ENCODE measurements around the gene TXNDC2. TPM values are rescaled to one million over a fixed set of nuclear protein-coding genes. Genes with fewer than 3 reads are reported as not detected.

Gene TXNDC2
- total and polyA plus RNA-seq, 2 of the 4 experiments (the other 2 are of a cell fraction), result 0.18 TPM; not detected in 1

- Histone ChIP-seq H3K14ac (replicated peaks; ENCODE audit: low read depth, low read length) (no peak overlapping the region), H2BK20ac (ENCODE audit: low read depth, low read length) (no peak overlapping the region), H4K91ac (ENCODE audit: insufficient read depth, low read depth, low read length) (no peak overlapping the region), H4K8ac (ENCODE audit: low read depth in 2 of 2, low read length in 2 of 2) (no peak overlapping the region), H2AK9ac (replicated peaks; ENCODE audit: low read depth, low read length, poor library complexity) (no peak overlapping the region), H3K4me2 (ENCODE audit: low read depth, low read length) (no peak overlapping the region), H3K9me3 (ENCODE audit: control insufficient read depth, insufficient read depth, low read length) (no peaks in the 10 kb centered on the region), H3K79me1 (ENCODE audit: low read depth in 1 of 2, low read length in 2 of 2) (no peaks in the 10 kb centered on the region), H3K56ac (ENCODE audit: extremely low read depth, insufficient read depth, low read length) (no peak overlapping the region), H2BK5ac (ENCODE audit: low read depth, low read length, poor library complexity, severe bottlenecking) (no peak overlapping the region), H3K9ac (ENCODE audit: low read depth, low read length) (no peak overlapping the region), H2BK15ac (ENCODE audit: low read depth, low read length) (no peak overlapping the region), H2BK120ac (ENCODE audit: low read depth, low read length) (no peak overlapping the region), H3K4me3 (ENCODE audit: insufficient read depth, low read depth, low read length) (no peak overlapping the region), H4K5ac (ENCODE audit: low read depth, low read length) (no peak overlapping the region), H3K27me3 (ENCODE audit: control insufficient read depth, insufficient read depth, low read length) (no peaks in the 10 kb centered on the region), H2AFZ (replicated peaks; ENCODE audit: low read length, poor library complexity) (no peak overlapping the region), H3K9me1 (ENCODE audit: insufficient read depth, low read length) (no peaks in the 10 kb centered on the region), H3K23ac (ENCODE audit: low read depth, low read length) (no peak overlapping the region), H3K4ac (ENCODE audit: low read depth, low read length) (no peak overlapping the region), H3K36me3 (ENCODE audit: control insufficient read depth, insufficient read depth, low read length) (no peaks in the 10 kb centered on the region), H4K20me1 (ENCODE audit: insufficient read depth, low read length) (no peaks in the 10 kb centered on the region), H2AK5ac (ENCODE audit: low read depth, low read length) (no peak overlapping the region), H3K4me1 (ENCODE audit: control insufficient read depth, insufficient read depth, low read length) (no peaks in the 10 kb centered on the region), H3K18ac (ENCODE audit: low read depth, low read length) (no peak overlapping the region), H3K27ac (ENCODE audit: insufficient read depth, low read length) (no peak overlapping the region)
- TF ChIP-seq RCOR1 (IDR thresholded peaks at IDR 0.05; ENCODE audit: insufficient replicate concordance, low read length) (no peak), ELK1 (IDR thresholded peaks at IDR 0.05; ENCODE audit: borderline replicate concordance, low read depth, low read length) (no peak), RFX5 (IDR thresholded peaks at IDR 0.05; ENCODE audit: low read depth, low read length) (no peak), CEBPB (IDR thresholded peaks at IDR 0.05; ENCODE audit: low read depth, low read length) (peak; percentile 37; the same call in 1 of the 2 replicates)
- no TSS peak for BruUV-seq (replicated peaks)
- ChIA-PET CTCF (no interaction called here), POLR2A (ENCODE audit: unreplicated experiment) (no interaction called here)
- dilution Hi-C loops (cut with HindIII; ENCODE audit: low sequenced_read_pairs, unreplicated experiment) (no loop called here), in situ Hi-C loops (cut with MboI; ENCODE audit: low sequenced_read_pairs) (no loop called here), intact Hi-C loops (cut with micrococcal nuclease) (no loop called here)
- DNase-seq (no peak), ATAC-seq (ENCODE audit: low read depth) (no peak)
- 100% methylated on average over 2 of the region's 5 CpGs; no CpG with 5 or more reads in 1 of the 2 experiments for WGBS, 2 experiments (ENCODE audit: extremely low coverage in 2 of 2, insufficient read length in 1 of 2)
These were observed 19.7 kb downstream of the TXNDC2 start for GRCh38 chr18:9905401-9905922.
